Natural killer cell (primary cell): ENCODE measurements around the gene SPRED3. TPM values are rescaled to one million over a fixed set of nuclear protein-coding genes. Genes with fewer than 3 reads are reported as not detected.
"Not testable (repeated sequence)": the region's sequence is repeated elsewhere in the genome, so short reads cannot be mapped to it uniquely, and the experiment has no call there.

ENCODE experiments used
- ATAC-seq, 3 donors: fragments of 150-1000 bp in 2 of 3; fragments of 200-7000 bp in 1 of 3; cut with Tn5 transposase; 1 replicate in 1 of 3; 2 replicates in 2 of 3; pipeline ENCODE4 v1.10.0; 2021; ENCODE audit warnings: mild to moderate bottlenecking in 2 of 3, moderate library complexity in 2 of 3
- DNase-seq, 2 donors: peaks; one replicate each; pipeline versions ENCODE4 v3.0.0 to v3.0.0-alpha.2; 2013 to 2021; ENCODE audit warnings: mixed read lengths in 1 of 2
- H3K27ac ChIP-seq: one replicate; pipeline ENCODE4 v1.5.1; 2013; ENCODE audit warnings: mild to moderate bottlenecking, low read length
- H3K27me3 ChIP-seq: one replicate; pipeline ENCODE4 v1.6.1; 2013; ENCODE audit warnings: low read length; ENCODE audit not compliant: control insufficient read depth, insufficient read depth
- H3K36me3 ChIP-seq: one replicate; pipeline ENCODE4 v1.6.1; 2013; ENCODE audit warnings: low read length; ENCODE audit not compliant: control insufficient read depth, insufficient read depth
- H3K4me1 ChIP-seq: one replicate; pipeline ENCODE4 v1.6.1; 2013; ENCODE audit warnings: low read length; ENCODE audit not compliant: control insufficient read depth, insufficient read depth
- H3K4me3 ChIP-seq: one replicate; pipeline ENCODE4 v1.5.1; 2013; ENCODE audit warnings: low read length
- H3K9me3 ChIP-seq: one replicate; pipeline ENCODE4 v1.6.1; 2013; ENCODE audit warnings: low read length; ENCODE audit not compliant: control insufficient read depth, insufficient read depth
- H3K27ac Mint-ChIP-seq, 2 donors: one replicate each; pipeline ENCODE4 v1.8.0; 2022; ENCODE audit warnings: mild to moderate bottlenecking in 2 of 2, mixed read lengths in 2 of 2, moderate library complexity in 1 of 2
- H3K27me3 Mint-ChIP-seq, 2 donors: one replicate each; pipeline ENCODE4 v1.8.0; 2022; ENCODE audit warnings: low read depth in 2 of 2, mixed read lengths in 2 of 2
- H3K36me3 Mint-ChIP-seq: one replicate; pipeline ENCODE4 v1.8.0; 2022; ENCODE audit warnings: mixed read lengths
- H3K4me1 Mint-ChIP-seq, 2 donors: one replicate each; pipeline ENCODE4 v1.8.0; 2022; ENCODE audit warnings: mixed read lengths in 2 of 2
- H3K4me3 Mint-ChIP-seq: one replicate; pipeline ENCODE4 v1.8.0; 2022; ENCODE audit warnings: mild to moderate bottlenecking, moderate library complexity, mixed read lengths
- H3K9me3 Mint-ChIP-seq, 2 donors: one replicate each; pipeline ENCODE4 v1.8.0; 2022; ENCODE audit warnings: mixed read lengths in 2 of 2
- CTCF ChIP-seq: fragments of 200-600 bp; IDR thresholded peaks from one replicate; pipeline ENCODE4 v1.8.0; 2022; ENCODE audit warnings: antibody characterized with exemption
- WGBS: methylation state at CpG from one replicate; pipeline ENCODE4 v1.1.7; 2013; ENCODE audit warnings: missing lambda C conversion rate; ENCODE audit not compliant: insufficient coverage; 5-methylcytosine and 5-hydroxymethylcytosine counted together
- intact Hi-C: fragments of 100-400 bp; cut with micrococcal nuclease; formaldehyde crosslinking; loops from one replicate; pipeline ENCODE4 v1.14.2; 2022
- total RNA-seq, 4 donors: library from RNA; stranded (reverse); fragments of 120-200 nt in 1 of 4; gene quantifications; one replicate each; pipeline versions ENCODE4 v1.2.3 to v1.2.4, GENCODE V29; 2013 to 2022

The SPRED3 gene
- total RNA-seq, 3 donors from 2014 or later (not counting 1 experiment from before 2014, with no cell fraction given): 1.1 to 4.2 (median 1.3) TPM

GRCh38 chr19:38409631-38410133 lies 21.2 kb downstream of the SPRED3 start:
- DNase-seq (no peak), ATAC-seq (no peak)
- Mint-ChIP-seq H3K4me1 (no peaks in the 10 kb centered on the region), H3K27ac (peak overlapping the region in 1 of 2 donors; percentile 1), H3K4me3 (no peak overlapping the region), H3K9me3 (no peaks in the 10 kb centered on the region), H3K36me3 (no peaks in the 10 kb centered on the region), H3K27me3 (no peaks in the 10 kb centered on the region)
- Histone ChIP-seq H3K9me3 (no peaks in the 10 kb centered on the region), H3K4me3 (no peak overlapping the region), H3K27me3 (no peaks in the 10 kb centered on the region), H3K36me3 (peaks cover 17% of the 10 kb centered on the region), H3K27ac (no peak overlapping the region), H3K4me1 (no peaks in the 10 kb centered on the region)
- TF ChIP-seq CTCF: no peak
- intact Hi-C loops: no loop called here
- WGBS: 97% methylated on average over 7 of the region's 7 CpGs

- ATAC-seq, H3K27me3 ChIP-seq, H3K9me3 Mint-ChIP-seq, DNase-seq, H3K4me3 ChIP-seq, H3K27ac Mint-ChIP-seq, H3K36me3 Mint-ChIP-seq, H3K4me1 Mint-ChIP-seq, H3K4me1 ChIP-seq, intact Hi-C loops, H3K9me3 ChIP-seq, H3K27me3 Mint-ChIP-seq, H3K27ac ChIP-seq, H3K4me3 Mint-ChIP-seq: not testable (repeated sequence)
- H3K36me3 ChIP-seq: peaks cover 15% of the 10 kb centered on the region
- WGBS: 80% methylated on average over 4 of the region's 6 CpGs
Measured at GRCh38 chr19:38410407-38410806, 21.9 kb downstream of the SPRED3 start.

- H3K27ac ChIP-seq: no peak overlapping the region
- Mint-ChIP-seq H3K4me3 (no peak overlapping the region), H3K27ac (no peak overlapping the region), H3K9me3 (no peaks in the 10 kb centered on the region), H3K4me1 (no peaks in the 10 kb centered on the region), H3K27me3 (no peaks in the 10 kb centered on the region), H3K36me3 (no peaks in the 10 kb centered on the region)
- no peak for TF ChIP-seq CTCF
- intact Hi-C loops: no loop called here
- H3K9me3 ChIP-seq: no peaks in the 10 kb centered on the region
- H3K4me1 ChIP-seq: no peaks in the 10 kb centered on the region
- no peak for ATAC-seq
- H3K36me3 ChIP-seq: peaks cover 12% of the 10 kb centered on the region
- WGBS: 94% methylated on average over 10 of the region's 13 CpGs
- no peaks in the 10 kb centered on the region for H3K27me3 ChIP-seq
- DNase-seq: no peak
- no peak overlapping the region for H3K4me3 ChIP-seq
Measured at GRCh38 chr19:38411041-38411712, 22.7 kb downstream of the SPRED3 start.

- H3K27ac Mint-ChIP-seq, H3K9me3 Mint-ChIP-seq: not testable (repeated sequence)
Measured at GRCh38 chr19:38411898-38412297, 23.4 kb downstream of the SPRED3 start.

More at GRCh38 chr19:38411898-38412297, 23.4 kb downstream of the SPRED3 start:
- DNase-seq, ATAC-seq, H3K27me3 ChIP-seq, H3K36me3 Mint-ChIP-seq, H3K27me3 Mint-ChIP-seq, H3K4me1 ChIP-seq, H3K9me3 ChIP-seq, H3K4me3 Mint-ChIP-seq, H3K27ac ChIP-seq, H3K36me3 ChIP-seq, intact Hi-C loops, H3K4me1 Mint-ChIP-seq, H3K4me3 ChIP-seq: not testable (repeated sequence)
- WGBS: 100% methylated on average over 5 of the region's 5 CpGs
